H9 (cell line): Measurements from ENCODE around the gene LTBP4. TPM values are rescaled to one million over a fixed set of nuclear protein-coding genes. Genes with fewer than 3 reads are reported as not detected.

ENCODE experiments used
- DNase-seq: peaks from one replicate; pipeline ENCODE4 v3.0.0-alpha.2; 2017
- H2AFZ ChIP-seq: one replicate; pipeline ENCODE4 v1.6.1; 2013; ENCODE audit warnings: mild to moderate bottlenecking, low read length, control low read depth, moderate library complexity
- H2AK5ac ChIP-seq: 2 replicates; pipeline ENCODE4 v1.6.1; 2013; ENCODE audit warnings: low read length, control low read depth, mixed read lengths; ENCODE audit not compliant: insufficient read length
- H2BK120ac ChIP-seq: one replicate; pipeline ENCODE4 v1.6.1; 2013; ENCODE audit warnings: low read depth, mild to moderate bottlenecking, low read length, control low read depth, inconsistent platforms; ENCODE audit not compliant: poor library complexity, severe bottlenecking
- H2BK12ac ChIP-seq: 2 replicates; pipeline ENCODE4 v1.6.1; 2013; ENCODE audit warnings: low read length, control low read depth, mixed read lengths, low read depth; ENCODE audit not compliant: insufficient read length
- H2BK15ac ChIP-seq: 2 replicates; pipeline ENCODE4 v1.6.1; 2013; ENCODE audit warnings: low read depth, low read length, control low read depth
- H2BK20ac ChIP-seq: one replicate; pipeline ENCODE4 v1.6.1; 2013; ENCODE audit warnings: low read depth, mild to moderate bottlenecking, low read length, control low read depth, inconsistent platforms; ENCODE audit not compliant: poor library complexity, severe bottlenecking
- H2BK5ac ChIP-seq: 2 replicates; pipeline ENCODE4 v1.6.1; 2013; ENCODE audit warnings: low read length, control low read depth, mixed read lengths; ENCODE audit not compliant: insufficient read length
- H3K14ac ChIP-seq: 2 replicates; pipeline ENCODE4 v1.6.1; 2013; ENCODE audit warnings: low read length, control low read depth; ENCODE audit not compliant: insufficient read depth
- H3K18ac ChIP-seq: 2 replicates; pipeline ENCODE4 v1.6.1; 2013; ENCODE audit warnings: low read depth, mild to moderate bottlenecking, mixed read lengths, low read length, control low read depth; ENCODE audit not compliant: insufficient read length
- H3K23ac ChIP-seq: 2 replicates; pipeline ENCODE4 v1.6.1; 2013; ENCODE audit warnings: low read length, control low read depth, mixed read lengths, low read depth; ENCODE audit not compliant: insufficient read length
- H3K23me2 ChIP-seq: 2 replicates; pipeline ENCODE4 v1.6.1; 2013; ENCODE audit warnings: low read depth, mild to moderate bottlenecking, mixed read lengths, low read length, control low read depth; ENCODE audit not compliant: insufficient read length, poor library complexity, severe bottlenecking
- H3K27ac ChIP-seq: 2 replicates; pipeline ENCODE4 v1.5.1; 2013; ENCODE audit warnings: low read length, control low read depth, mixed read lengths, low read depth; ENCODE audit not compliant: insufficient read length
- H3K27me3 ChIP-seq: 2 replicates; pipeline ENCODE4 v1.6.1; 2013; ENCODE audit warnings: low read length, control low read depth, inconsistent platforms; ENCODE audit not compliant: insufficient read depth
- H3K4ac ChIP-seq: 2 replicates; pipeline ENCODE4 v1.6.1; 2013; ENCODE audit warnings: low read depth, mild to moderate bottlenecking, control low read depth, inconsistent platforms, low read length, moderate library complexity
- H3K4me1 ChIP-seq: 2 replicates; pipeline ENCODE4 v1.6.1; 2013; ENCODE audit warnings: low read length, control low read depth, inconsistent platforms; ENCODE audit not compliant: insufficient read depth
- H3K4me2 ChIP-seq: 2 replicates; pipeline ENCODE4 v1.6.1; 2013; ENCODE audit warnings: low read length, control low read depth, mixed read lengths; ENCODE audit not compliant: insufficient read length, insufficient read depth
- H3K56ac ChIP-seq: 2 replicates; pipeline ENCODE4 v1.6.1; 2013; ENCODE audit warnings: low read depth, mild to moderate bottlenecking, mixed read lengths, low read length, control low read depth; ENCODE audit not compliant: insufficient read length
- H3K79me1 ChIP-seq: 2 replicates; pipeline ENCODE4 v1.6.1; 2013; ENCODE audit warnings: low read depth, mild to moderate bottlenecking, moderate library complexity, low read length, control low read depth, inconsistent platforms; ENCODE audit not compliant: insufficient read depth, poor library complexity, severe bottlenecking
- H3K79me2 ChIP-seq: 2 replicates; pipeline ENCODE4 v1.6.1; 2013; ENCODE audit warnings: low read length, control low read depth, inconsistent platforms; ENCODE audit not compliant: insufficient read depth
- H3K9ac ChIP-seq: 2 replicates; pipeline ENCODE4 v1.6.1; 2013; ENCODE audit warnings: low read length, control low read depth, mixed read lengths; ENCODE audit not compliant: insufficient read length; ENCODE audit errors: extremely low read depth
- H3K9me3 ChIP-seq: one replicate; pipeline ENCODE4 v1.6.1; 2013; ENCODE audit warnings: low read depth, low read length, inconsistent platforms; ENCODE audit not compliant: control insufficient read depth
- H3T11ph ChIP-seq: one replicate; pipeline ENCODE4 v1.6.1; 2013; ENCODE audit warnings: mild to moderate bottlenecking, low read length, control low read depth, inconsistent platforms
- H4K20me1 ChIP-seq: one replicate; pipeline ENCODE4 v1.6.1; 2013; ENCODE audit not compliant: control insufficient read depth, insufficient read length, insufficient read depth
- H4K5ac ChIP-seq: 2 replicates; pipeline ENCODE4 v1.6.1; 2013; ENCODE audit warnings: low read depth, mild to moderate bottlenecking, mixed read lengths, low read length, control low read depth; ENCODE audit not compliant: insufficient read length
- H4K8ac ChIP-seq: replicated peaks from 2 replicates; pipeline ENCODE4 v1.6.1; 2013; ENCODE audit warnings: low read length, control low read depth, mixed read lengths, low read depth; ENCODE audit not compliant: insufficient read length
- H4K91ac ChIP-seq: 2 replicates; pipeline ENCODE4 v1.6.1; 2013; ENCODE audit warnings: low read depth, mild to moderate bottlenecking, moderate library complexity, mixed read lengths, low read length, control low read depth; ENCODE audit not compliant: insufficient read length
- H3K27ac Mint-ChIP-seq, 3 experiments: 2 replicates in 2 of 3; 3 replicates in 1 of 3; pipeline ENCODE4 v1.8.0; 2020 to 2021; ENCODE audit warnings: mixed read lengths in 3 of 3, mild to moderate bottlenecking in 1 of 3, moderate library complexity in 1 of 3
- H3K27me3 Mint-ChIP-seq: 2 replicates; pipeline ENCODE4 v1.8.0; 2021; ENCODE audit warnings: low read depth, mild to moderate bottlenecking, moderate library complexity, mixed read lengths
- H3K36me3 Mint-ChIP-seq, 3 experiments: 2 replicates in 2 of 3; 3 replicates in 1 of 3; pipeline ENCODE4 v1.8.0; 2020 to 2021; ENCODE audit warnings: low read depth in 3 of 3, mixed read lengths in 3 of 3; ENCODE audit not compliant: insufficient read depth in 1 of 3
- H3K4me1 Mint-ChIP-seq, 2 experiments: 2 replicates each; pipeline ENCODE4 v1.8.0; 2020; ENCODE audit warnings: mixed read lengths in 2 of 2
- H3K4me3 Mint-ChIP-seq, 2 experiments: 2 replicates in 1 of 2; 3 replicates in 1 of 2; pipeline ENCODE4 v1.8.0; 2020 to 2021; ENCODE audit warnings: mild to moderate bottlenecking in 2 of 2, mixed read lengths in 2 of 2, moderate library complexity in 1 of 2
- H3K9me3 Mint-ChIP-seq, 2 experiments: 2 replicates in 1 of 2; 3 replicates in 1 of 2; pipeline ENCODE4 v1.8.0; 2020; ENCODE audit warnings: mild to moderate bottlenecking in 2 of 2, mixed read lengths in 2 of 2, moderate library complexity in 1 of 2
- WGBS: extraction: QIAGEN DNeasy Blood & Tissue Kit; methylation state at CpG from one replicate; pipeline ENCODE4 v1.1.7; 2013; ENCODE audit warnings: missing lambda C conversion rate, low lambda C conversion rate, mixed read lengths; ENCODE audit not compliant: insufficient read length; ENCODE audit errors: extremely low coverage; 5-methylcytosine and 5-hydroxymethylcytosine counted together
- total RNA-seq: library from RNA; stranded (reverse); gene quantifications from 2 replicates; pipeline ENCODE4 v1.2.1, GENCODE V29; 2021
- TF ChIP-seq, protein P1 (sequence below): fragments of 200-600 bp; sonication (generic); conservative IDR thresholded peaks from 3 replicates; pipeline ENCODE4 v1.8.0; 2021; ENCODE audit warnings: antibody characterized with exemption, mild to moderate bottlenecking

LTBP4 gene
- total RNA-seq, 1 experiment from 2014 or later, result 129 TPM

DNA sequence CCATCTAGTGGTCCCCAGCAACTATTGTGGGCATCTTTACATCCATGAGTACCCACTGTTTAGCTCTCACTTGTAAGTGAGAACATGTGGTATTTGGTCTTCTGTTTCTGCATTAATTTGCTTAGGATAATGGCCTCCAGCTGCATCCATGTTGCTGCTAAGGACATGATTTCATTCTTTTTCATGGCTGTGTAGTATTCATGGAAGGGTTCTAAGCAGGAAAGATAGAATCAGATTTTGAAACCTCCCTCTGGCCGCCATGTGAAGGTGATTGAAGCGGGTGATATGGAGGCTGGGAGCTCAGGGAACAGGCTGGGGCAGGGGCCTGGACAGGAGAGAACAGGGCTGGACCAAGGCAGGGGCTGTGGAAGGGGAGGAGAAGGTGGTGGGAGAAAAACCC lies 20.1 kb downstream of the LTBP4 start:
- no peaks in the 10 kb centered on the region for H3K23me2 ChIP-seq
- H3T11ph ChIP-seq, result no peak overlapping the region
- Mint-ChIP-seq H3K4me1 (peaks cover 16 to 23% of the 10 kb centered on the region in 2 experiments), H3K36me3 (peaks cover 37 to 76% (median 63%) of the 10 kb centered on the region in 3 experiments; a peak in 6 of 7 replicates), H3K4me3 (no peak overlapping the region), H3K27me3 (no peaks in the 10 kb centered on the region; the same call in 1 of the 2 replicates), H3K27ac (no peak overlapping the region), H3K9me3 (peaks cover 0 to 3% of the 10 kb centered on the region in 2 experiments; a peak in 3 of 5 replicates)
- no peak overlapping the region for H3K14ac ChIP-seq
- no peak overlapping the region for H2BK12ac ChIP-seq
- no peak overlapping the region for H2BK5ac ChIP-seq
- no peak overlapping the region for H3K4ac ChIP-seq
- no peak overlapping the region for H2BK20ac ChIP-seq
- no CpG with 5 or more reads among the region's 2 CpGs for WGBS
- H3K79me1 ChIP-seq, result no peaks in the 10 kb centered on the region
- no peak overlapping the region for H2BK120ac ChIP-seq
- no peaks in the 10 kb centered on the region for H4K20me1 ChIP-seq
- no peak for DNase-seq
- TF ChIP-seq, protein P1, sequence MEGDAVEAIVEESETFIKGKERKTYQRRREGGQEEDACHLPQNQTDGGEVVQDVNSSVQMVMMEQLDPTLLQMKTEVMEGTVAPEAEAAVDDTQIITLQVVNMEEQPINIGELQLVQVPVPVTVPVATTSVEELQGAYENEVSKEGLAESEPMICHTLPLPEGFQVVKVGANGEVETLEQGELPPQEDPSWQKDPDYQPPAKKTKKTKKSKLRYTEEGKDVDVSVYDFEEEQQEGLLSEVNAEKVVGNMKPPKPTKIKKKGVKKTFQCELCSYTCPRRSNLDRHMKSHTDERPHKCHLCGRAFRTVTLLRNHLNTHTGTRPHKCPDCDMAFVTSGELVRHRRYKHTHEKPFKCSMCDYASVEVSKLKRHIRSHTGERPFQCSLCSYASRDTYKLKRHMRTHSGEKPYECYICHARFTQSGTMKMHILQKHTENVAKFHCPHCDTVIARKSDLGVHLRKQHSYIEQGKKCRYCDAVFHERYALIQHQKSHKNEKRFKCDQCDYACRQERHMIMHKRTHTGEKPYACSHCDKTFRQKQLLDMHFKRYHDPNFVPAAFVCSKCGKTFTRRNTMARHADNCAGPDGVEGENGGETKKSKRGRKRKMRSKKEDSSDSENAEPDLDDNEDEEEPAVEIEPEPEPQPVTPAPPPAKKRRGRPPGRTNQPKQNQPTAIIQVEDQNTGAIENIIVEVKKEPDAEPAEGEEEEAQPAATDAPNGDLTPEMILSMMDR, result no peak
- H4K8ac ChIP-seq, result no peak overlapping the region
- H3K79me2 ChIP-seq, result no peaks in the 10 kb centered on the region
- no peak overlapping the region for H4K5ac ChIP-seq
- H4K91ac ChIP-seq, result no peak overlapping the region
- H2AFZ ChIP-seq, result no peak overlapping the region
- no peaks in the 10 kb centered on the region for H3K27me3 ChIP-seq
- H3K9me3 ChIP-seq, result no peaks in the 10 kb centered on the region
- H3K4me2 ChIP-seq, result no peak overlapping the region
- H3K18ac ChIP-seq, result no peak overlapping the region
- no peak overlapping the region for H2AK5ac ChIP-seq
- H2BK15ac ChIP-seq, result no peak overlapping the region
- no peak overlapping the region for H3K56ac ChIP-seq
- H3K9ac ChIP-seq, result no peak overlapping the region
- H3K23ac ChIP-seq, result no peak overlapping the region
- no peak overlapping the region for H3K27ac ChIP-seq
- no peaks in the 10 kb centered on the region for H3K4me1 ChIP-seq
